GM18505 (cell line): Measurements from ENCODE around the gene CELF2.

ENCODE experiments used
- ATAC-seq: cut with Tn5 transposase; IDR thresholded peaks from one replicate; pipeline ENCODE4 v1.9.1; 2021; ENCODE audit not compliant: unreplicated experiment
- POLR2A ChIP-seq: IDR thresholded peaks from 4 replicates; pipeline ENCODE4 v1.6.1; 2011; ENCODE audit warnings: borderline replicate concordance; ENCODE audit not compliant: insufficient read depth, insufficient read length; ENCODE audit errors: extremely low read depth

The CELF2 gene

DNA sequence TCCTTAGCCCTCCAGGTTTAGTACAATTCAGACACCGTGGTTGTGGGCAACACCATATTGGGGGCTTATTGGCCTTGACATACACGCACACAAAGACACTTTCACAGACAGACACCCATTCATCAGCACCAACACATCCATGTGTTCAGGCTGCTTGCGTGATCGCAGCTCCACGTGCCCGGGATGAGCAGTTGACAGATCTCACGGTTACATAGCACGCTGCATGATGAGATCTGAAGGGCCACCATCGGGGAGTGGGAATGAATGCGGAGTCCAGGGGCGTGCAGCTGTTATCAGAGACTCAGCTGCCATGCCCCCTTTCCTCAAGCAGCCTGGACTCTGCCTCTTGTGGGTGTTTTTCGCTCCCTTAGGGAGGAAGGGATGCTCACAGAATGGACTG is 308.6 kb downstream of the CELF2 start:
- no peak for TF ChIP-seq POLR2A
- no peak for ATAC-seq

DNA sequence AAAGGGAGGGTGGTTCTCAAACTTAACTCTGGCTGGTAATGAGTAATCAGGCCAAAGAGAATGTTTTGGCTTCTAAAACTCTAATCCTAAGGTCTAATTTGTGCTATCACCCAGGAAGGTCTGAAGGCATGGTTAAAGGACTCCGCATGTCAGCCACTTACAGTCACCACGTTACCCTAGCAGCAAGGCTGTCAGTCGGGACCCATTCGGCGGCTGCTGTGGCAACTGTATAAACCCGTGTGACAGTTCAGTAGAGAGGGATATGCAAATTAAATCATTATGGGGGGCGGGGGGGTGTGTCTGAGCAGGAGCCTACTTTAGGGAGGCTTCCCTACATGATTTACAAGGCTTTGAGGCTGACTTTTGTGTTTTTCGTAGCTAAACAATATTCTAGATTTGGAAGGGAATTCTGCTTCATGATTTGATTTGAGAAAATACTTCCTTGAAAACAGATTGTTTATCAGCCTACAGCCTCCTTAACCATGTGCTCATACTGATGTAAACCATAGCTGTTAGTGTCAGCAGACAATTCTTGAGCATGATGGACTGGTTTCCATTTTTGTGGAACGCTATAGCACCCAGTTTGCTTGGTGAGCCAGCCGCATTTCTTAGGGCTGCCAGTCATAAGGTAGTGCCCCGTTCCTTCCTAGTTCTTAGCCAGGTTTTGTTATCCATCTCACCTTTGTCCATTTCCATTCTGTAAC is 309.4 kb downstream of the CELF2 start:
- ATAC-seq, result no peak
- TF ChIP-seq POLR2A, result peak; percentile 41

DNA sequence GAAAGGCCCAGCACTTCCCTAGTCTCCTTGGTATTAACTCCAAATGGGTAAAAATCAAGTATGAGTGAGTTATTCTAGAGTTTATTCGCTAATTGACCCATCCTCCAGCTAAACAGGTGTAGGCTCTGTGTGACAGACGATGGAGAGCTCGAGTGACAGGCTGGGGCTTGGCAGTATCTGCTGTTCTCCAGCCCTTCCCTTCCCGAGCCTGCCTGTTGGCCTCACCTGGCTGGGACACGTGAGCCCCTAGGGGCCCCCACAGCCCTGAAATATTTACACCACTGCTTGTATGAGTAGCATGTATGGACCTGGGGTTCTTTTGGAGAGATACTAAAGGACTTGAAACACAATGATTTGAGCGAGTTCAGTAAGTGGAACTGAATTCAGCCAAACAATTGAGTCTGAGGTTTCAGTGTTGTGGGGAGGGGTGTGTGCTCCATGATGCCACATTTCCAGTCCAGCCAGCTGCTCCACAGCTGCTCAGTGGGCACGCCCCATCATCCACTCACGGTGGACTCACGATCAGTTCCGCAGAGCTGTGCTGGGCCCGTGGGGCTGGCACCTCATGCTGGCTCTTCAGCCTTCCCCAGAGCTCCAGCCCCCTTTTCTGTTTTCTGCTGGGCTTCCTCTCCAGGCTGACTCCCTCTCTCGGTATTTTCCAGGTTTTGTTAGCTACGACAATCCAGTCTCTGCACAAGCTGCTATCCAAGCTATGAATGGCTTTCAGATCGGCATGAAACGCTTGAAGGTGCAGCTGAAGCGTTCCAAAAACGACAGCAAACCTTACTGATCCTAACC is 310.8 kb downstream of the CELF2 start:
- no peak for ATAC-seq
- TF ChIP-seq POLR2A, result no peak

- no peak for TF ChIP-seq POLR2A
- no peak for ATAC-seq
These were observed 311.5 kb downstream of the CELF2 start for GRCh38 chr10:11329062-11329673.

DNA sequence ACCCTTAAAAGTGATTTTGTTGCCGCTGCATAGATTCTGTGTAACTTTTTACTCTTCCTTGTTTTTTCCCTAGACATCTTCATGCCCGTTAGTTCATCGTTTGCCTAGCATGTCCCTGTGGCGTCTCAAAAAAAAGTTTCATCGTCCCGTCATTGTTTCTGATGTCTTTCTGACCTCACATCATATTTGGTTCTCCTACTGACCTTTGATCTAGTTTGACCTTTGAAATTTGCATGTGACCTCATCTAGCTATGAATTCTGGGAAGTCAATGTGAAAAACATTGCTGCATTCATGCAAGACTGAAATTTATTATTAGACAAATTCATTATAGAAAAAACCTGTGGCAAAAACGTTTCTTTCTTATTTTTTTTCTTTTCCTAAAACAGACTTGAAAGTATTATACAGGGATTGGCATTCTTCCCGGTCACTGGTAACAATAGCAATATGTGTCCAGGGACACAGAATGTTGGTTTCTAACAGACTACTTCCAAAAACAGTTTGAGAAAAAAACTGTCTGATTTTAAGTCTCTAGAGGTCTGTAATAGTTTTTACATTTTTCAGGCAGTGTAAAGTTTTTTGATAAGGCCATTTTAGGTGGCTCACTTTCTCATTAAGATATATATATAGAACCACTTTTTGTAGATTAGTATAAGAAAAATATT is 312.8 kb downstream of the CELF2 start:
- ATAC-seq, result no peak
- no peak for TF ChIP-seq POLR2A

- ATAC-seq, result no peak
- TF ChIP-seq POLR2A, result no peak
These were observed 313.4 kb downstream of the CELF2 start for GRCh38 chr10:11331046-11331577.

- ATAC-seq, result no peak
- TF ChIP-seq POLR2A, result no peak
These were observed 314.1 kb downstream of the CELF2 start for GRCh38 chr10:11331726-11332125.

DNA sequence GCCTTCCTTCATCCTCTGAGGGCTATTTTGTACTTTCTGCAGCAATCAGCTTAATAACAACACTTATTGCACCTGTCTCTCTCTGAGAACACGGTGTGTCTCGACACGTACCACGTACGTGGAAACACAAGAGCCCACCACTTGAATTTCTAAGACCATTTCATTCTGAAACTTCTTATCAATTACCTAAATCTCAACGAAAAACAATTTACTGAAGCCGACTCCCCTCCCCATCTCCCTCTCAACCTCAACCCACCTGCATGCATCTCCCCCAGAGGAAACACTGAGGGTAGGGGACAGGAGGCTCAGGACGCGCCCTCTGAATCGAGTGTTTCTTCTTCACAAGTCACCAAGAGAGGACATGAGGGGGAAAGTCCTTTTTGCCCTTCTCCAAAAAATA is 315.2 kb downstream of the CELF2 start:
- TF ChIP-seq POLR2A, result no peak
- no peak for ATAC-seq

DNA sequence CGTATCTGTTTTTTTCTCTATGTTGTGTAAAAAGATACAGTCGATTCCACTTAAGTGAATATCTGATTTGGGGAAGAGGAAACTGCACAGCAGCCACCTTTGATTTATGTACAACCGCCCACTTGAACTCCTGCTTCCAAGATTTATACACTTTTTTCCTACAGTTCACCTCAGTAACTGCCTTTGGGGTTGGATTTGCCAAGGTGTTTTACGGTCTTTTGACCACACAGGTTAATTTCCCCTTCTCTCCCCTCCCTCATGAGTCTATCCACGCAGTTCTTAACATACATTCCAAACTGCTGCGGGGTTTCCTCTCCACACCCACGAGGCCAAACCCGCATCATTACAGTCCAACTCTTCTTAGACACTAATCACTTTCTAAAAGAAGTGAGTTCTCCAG is 316.8 kb downstream of the CELF2 start:
- ATAC-seq, result no peak
- TF ChIP-seq POLR2A, result no peak

- peak; percentile 46 for ATAC-seq
- no peak for TF ChIP-seq POLR2A
These were observed 317.5 kb downstream of the CELF2 start for GRCh38 chr10:11335167-11335652.

DNA sequence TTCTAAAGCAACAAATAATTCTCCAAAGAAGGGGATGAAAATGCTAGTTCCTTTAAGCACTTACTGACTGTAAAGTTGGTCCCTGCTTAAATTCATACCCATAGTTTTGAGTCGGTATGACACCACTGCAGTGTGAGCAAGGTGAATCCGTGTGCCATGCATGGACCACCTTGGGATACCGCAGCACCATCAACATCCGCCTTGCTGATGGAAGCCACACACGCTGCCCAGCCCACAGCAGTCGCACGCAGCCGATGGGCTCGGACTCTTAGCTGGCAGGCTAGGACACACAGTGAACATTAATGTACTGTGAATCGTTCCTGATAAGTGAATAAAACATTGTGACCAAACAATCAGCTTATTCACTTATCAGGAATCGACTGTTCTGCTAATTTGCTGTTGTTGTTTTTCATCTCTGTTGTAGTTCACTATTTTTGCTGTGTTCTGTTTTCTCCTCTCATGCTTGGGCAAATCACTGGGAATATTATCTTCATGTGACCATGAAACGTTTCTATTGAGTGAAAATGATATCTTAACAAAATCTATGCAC is 318.3 kb downstream of the CELF2 start:
- TF ChIP-seq POLR2A, result peak; percentile 35

DNA sequence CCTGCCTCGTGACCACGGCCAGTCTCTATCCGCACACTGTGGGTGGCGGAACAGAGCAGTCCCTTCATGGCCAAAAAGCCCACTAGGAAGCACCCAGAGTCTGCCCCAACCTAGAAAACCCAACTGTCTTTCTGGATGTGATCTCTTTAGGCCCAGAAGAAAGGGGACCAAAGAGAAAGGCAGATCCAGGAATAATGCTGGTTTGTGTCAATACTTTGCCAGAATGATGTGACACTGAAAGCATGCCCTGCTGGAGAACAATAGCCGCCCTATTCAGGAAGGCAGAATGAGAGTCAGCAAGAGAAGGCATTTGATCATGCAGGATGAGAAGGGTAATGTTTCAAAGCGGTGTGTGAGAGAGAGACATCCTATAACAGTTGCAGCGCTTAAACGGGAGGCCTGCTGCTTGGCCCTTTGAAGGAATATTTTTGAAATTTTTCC is 319.1 kb downstream of the CELF2 start:
- no peak for ATAC-seq
- no peak for TF ChIP-seq POLR2A

More for the DNA sequence above, 318.3 kb downstream of the CELF2 start:
- ATAC-seq, result no peak
